ENCODE results near the gene ST7.

GRCh38 chr7:117116211-117116610 is 162.9 kb downstream of the ST7 start:
- TF ChIP-seq EZH2 (IDR thresholded peaks at IDR 0.05; ENCODE audit: borderline replicate concordance, low read depth, low read length, severe bottlenecking): no peak
- TF ChIP-seq POLR2A (IDR thresholded peaks at IDR 0.05; ENCODE audit: low read depth, low read length): no peak

Measured in endothelial cell of umbilical vein (primary cell).